NK-92 treated with Interleukin-12 subunit alpha and Interleukin-12 subunit beta, amount 100 ng/mL, for 24 hours (cell line): ENCODE measurements around the gene PRKG1.

Source experiments
- DNase-seq: peaks from one replicate; lab custom pipeline; 2025; lab: John Stamatoyannopoulos, UW

The PRKG1 gene

GRCh38 chr10:51599647-51600046 is 525.4 kb downstream of the PRKG1 start:
- no peak for DNase-seq

- DNase-seq, result no peak
These were observed 528.0 kb downstream of the PRKG1 start for GRCh38 chr10:51602326-51602725.

GRCh38 chr10:51604579-51604978 is 530.3 kb downstream of the PRKG1 start:
- DNase-seq, result no peak

- no peak for DNase-seq
These were observed 532.7 kb downstream of the PRKG1 start for GRCh38 chr10:51606825-51607462.

- DNase-seq, result no peak
These were observed 533.2 kb downstream of the PRKG1 start for GRCh38 chr10:51607463-51607835.

GRCh38 chr10:51608211-51608610 is 533.9 kb downstream of the PRKG1 start:
- DNase-seq, result no peak

GRCh38 chr10:51615764-51616298 is 541.5 kb downstream of the PRKG1 start:
- no peak for DNase-seq

- DNase-seq, result no peak
These were observed 543.4 kb downstream of the PRKG1 start for GRCh38 chr10:51617576-51618235.

- DNase-seq, result no peak
These were observed 545.1 kb downstream of the PRKG1 start for GRCh38 chr10:51619365-51619764.

- DNase-seq, result no peak
These were observed 545.8 kb downstream of the PRKG1 start for GRCh38 chr10:51620131-51620530.

GRCh38 chr10:51624013-51624412 is 549.7 kb downstream of the PRKG1 start:
- no peak for DNase-seq

- no peak for DNase-seq
These were observed 555.8 kb downstream of the PRKG1 start for GRCh38 chr10:51629934-51630639.

GRCh38 chr10:51630640-51631005 is 556.3 kb downstream of the PRKG1 start:
- DNase-seq, result no peak

- DNase-seq, result no peak
These were observed 561.1 kb downstream of the PRKG1 start for GRCh38 chr10:51635436-51635835.

GRCh38 chr10:51638211-51638610 is 563.9 kb downstream of the PRKG1 start:
- no peak for DNase-seq

GRCh38 chr10:51638737-51639136 is 564.5 kb downstream of the PRKG1 start:
- no peak for DNase-seq

GRCh38 chr10:51640120-51640819 is 566.0 kb downstream of the PRKG1 start:
- no peak for DNase-seq

GRCh38 chr10:51642581-51642980 is 568.3 kb downstream of the PRKG1 start:
- DNase-seq, result no peak

GRCh38 chr10:51643734-51644133 is 569.4 kb downstream of the PRKG1 start:
- DNase-seq, result no peak

- no peak for DNase-seq
These were observed 574.8 kb downstream of the PRKG1 start for GRCh38 chr10:51649064-51649463.

GRCh38 chr10:51651063-51651462 is 576.8 kb downstream of the PRKG1 start:
- no peak for DNase-seq

- no peak for DNase-seq
These were observed 578.7 kb downstream of the PRKG1 start for GRCh38 chr10:51653025-51653424.

GRCh38 chr10:51654918-51655317 is 580.6 kb downstream of the PRKG1 start:
- DNase-seq, result no peak
